Aorta (tissue), 5 donors: ENCODE data around the gene SLC25A12. TPM values are rescaled to one million over a fixed set of nuclear protein-coding genes. Genes with fewer than 3 reads are reported as not detected.
"Not testable (repeated sequence)": the region's sequence is repeated elsewhere in the genome, so short reads cannot be mapped to it uniquely, and the experiment has no call there.

ENCODE experiments used
- ATAC-seq: fragments of 200-7000 bp; cut with Tn5 transposase; one replicate; pipeline ENCODE4 v1.9.1; 2022; ENCODE audit warnings: moderate library complexity; ENCODE audit not compliant: low FRiP score
- DNase-seq, 2 donors: peaks; one replicate each; pipeline ENCODE4 v3.0.0-alpha.2; 2020
- H3K27ac ChIP-seq, 2 donors: one replicate each; pipeline ENCODE4 v1.5.1; 2013; ENCODE audit warnings: low read length in 2 of 2, mild to moderate bottlenecking in 2 of 2, moderate library complexity in 2 of 2, control low read depth in 1 of 2, inconsistent platforms in 1 of 2, low read depth in 1 of 2
- H3K27me3 ChIP-seq, 2 donors: one replicate each; pipeline ENCODE4 v1.6.1; 2013; ENCODE audit warnings: control low read depth in 1 of 2, low read length in 1 of 2, mild to moderate bottlenecking in 1 of 2, moderate library complexity in 1 of 2; ENCODE audit not compliant: insufficient read depth in 2 of 2, control insufficient read depth in 1 of 2
- H3K36me3 ChIP-seq, 2 donors: one replicate each; pipeline ENCODE4 v1.6.1; 2013; ENCODE audit warnings: control low read depth in 1 of 2, low read length in 1 of 2, mild to moderate bottlenecking in 1 of 2; ENCODE audit not compliant: insufficient read depth in 2 of 2, control insufficient read depth in 1 of 2
- H3K4me1 ChIP-seq, 2 donors: one replicate each; pipeline ENCODE4 v1.6.1; 2013; ENCODE audit warnings: low read length in 2 of 2, control low read depth in 1 of 2, mild to moderate bottlenecking in 1 of 2, moderate library complexity in 1 of 2; ENCODE audit not compliant: insufficient read depth in 2 of 2, control insufficient read depth in 1 of 2
- H3K4me3 ChIP-seq, 2 donors: one replicate each; pipeline ENCODE4 v1.5.1; 2013; ENCODE audit warnings: low read length in 2 of 2, control low read depth in 1 of 2, mild to moderate bottlenecking in 1 of 2
- H3K9me3 ChIP-seq: one replicate; pipeline ENCODE4 v1.6.1; 2013; ENCODE audit warnings: mild to moderate bottlenecking, low read length; ENCODE audit not compliant: control insufficient read depth
- WGBS, 2 donors: extraction: QIAGEN DNeasy Blood & Tissue Kit; methylation state at CpG; one replicate each; pipeline ENCODE4 v1.1.7; 2013; 5-methylcytosine and 5-hydroxymethylcytosine counted together
- intact Hi-C, 2 donors: fragments of 100-400 bp; cut with DNase I; formaldehyde crosslinking; loops; one replicate each; pipeline versions ENCODE4 v1.14.2 to v1.15.0; 2022
- polyA plus RNA-seq, 2 donors: library from polyadenylated mRNA; stranded (reverse); fragments of 200-250 nt; gene quantifications; one replicate each; pipeline ENCODE4 v1.2.3, GENCODE V29; 2013
- total RNA-seq, 2 donors: library from RNA; stranded (reverse); fragmentation: NEBNext Ultra II Directional; extraction: Animal tissue kit (Norgen Biotek cat#: 25700); gene quantifications; one replicate each; pipeline ENCODE4 v1.2.1, GENCODE V29; 2021
- donor health status: healthy with polysubstance abuse.
- donor health status: Bipolar disorder and iron deficiency.
- donor health status: DM: no; HTN: no; CAD: no.
- donor health status: DM: no; HTN: no; CAD: no.
- donor health status: DM: yes; HTN: yes; CAD: no.

The SLC25A12 gene
- total and polyA plus RNA-seq, 4 donors, result 10.8 to 34.6 (median 25.9) TPM

DNA sequence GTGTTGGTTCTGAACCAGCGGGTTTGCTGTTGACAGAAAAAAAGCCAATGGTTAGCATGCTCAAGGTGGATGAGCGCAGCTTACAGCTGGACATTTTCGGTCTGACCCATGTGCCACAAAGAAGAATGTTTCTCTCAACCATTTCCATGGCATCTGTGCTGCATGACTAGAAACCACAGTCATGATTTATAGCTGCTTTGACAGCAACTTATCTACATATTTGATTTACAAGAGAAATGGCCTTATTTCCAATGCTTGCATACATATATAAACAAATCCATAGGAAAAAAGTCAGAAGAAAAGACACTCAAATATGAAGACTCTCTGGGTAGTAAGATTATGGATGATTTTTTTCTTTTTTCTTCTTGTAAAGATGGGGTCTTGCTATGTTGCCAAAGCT lies 108.6 kb downstream of the SLC25A12 start:
- DNase-seq (no peak), ATAC-seq (no peak)
- H3K9me3 ChIP-seq, result no peaks in the 10 kb centered on the region
- no peak overlapping the region for H3K27ac ChIP-seq
- H3K4me3 ChIP-seq, result no peak overlapping the region
- H3K27me3 ChIP-seq, result no peaks in the 10 kb centered on the region
- H3K36me3 ChIP-seq, result peaks cover 0 to 12% of the 10 kb centered on the region in 2 donors
- H3K4me1 ChIP-seq, result no peaks in the 10 kb centered on the region
- intact Hi-C loops, result no loop called here
- WGBS, 2 donors, result 79 to 97% methylated on average over 3 of the region's 3 CpGs

DNA sequence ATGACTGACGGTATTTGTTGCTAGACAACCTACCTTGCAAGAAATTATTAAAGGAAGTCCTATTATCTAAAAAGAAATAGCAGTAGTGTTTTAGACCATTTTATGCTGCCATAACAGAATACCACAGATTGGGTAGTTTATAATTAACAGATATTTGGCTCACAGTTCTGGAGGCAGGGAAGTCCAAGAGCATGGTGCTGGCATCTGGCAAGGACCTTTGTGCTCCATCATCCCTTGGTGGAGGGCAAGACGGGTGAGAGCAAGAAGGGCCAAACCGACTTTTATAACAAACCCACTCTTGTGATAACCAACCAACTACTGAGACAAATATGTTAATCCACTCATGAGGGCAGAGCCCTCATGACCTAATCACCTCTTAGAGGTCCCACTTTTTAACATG lies 115.5 kb downstream of the SLC25A12 start:
- intact Hi-C loops, result no loop called here
- no peak for ATAC-seq
- 98 to 99% methylated on average over 3 of the region's 3 CpGs for WGBS, 2 donors

DNA sequence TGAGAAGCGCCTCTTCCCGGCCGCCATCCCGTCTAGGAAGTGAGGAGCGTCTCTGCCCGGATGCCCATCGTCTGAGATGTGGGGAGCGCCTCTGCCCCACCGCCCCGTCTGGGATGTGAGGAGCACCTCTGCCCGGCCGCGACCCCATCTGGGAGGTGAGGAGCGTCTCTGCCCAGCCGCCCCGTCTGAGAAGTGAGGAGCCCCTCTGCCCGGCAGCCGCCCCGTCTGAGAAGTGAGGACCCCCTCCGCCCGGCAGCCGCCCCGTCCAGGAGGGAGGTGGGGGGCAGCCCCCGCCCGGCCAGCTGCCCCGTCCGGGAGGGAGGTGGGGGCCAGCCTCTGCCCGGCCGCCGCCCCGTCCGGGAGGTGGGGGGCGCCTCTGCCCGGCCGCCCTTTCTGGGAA lies 119.5 kb downstream of the SLC25A12 start:
- WGBS, 2 donors, result 98% methylated on average over 20 to 35 of the region's 35 CpGs
- H3K4me1 ChIP-seq, ATAC-seq, H3K36me3 ChIP-seq, DNase-seq, H3K27ac ChIP-seq, intact Hi-C loops, H3K4me3 ChIP-seq, H3K27me3 ChIP-seq, H3K9me3 ChIP-seq: not testable (repeated sequence)

More for the DNA sequence above, 115.5 kb downstream of the SLC25A12 start:
- DNase-seq, result no peak
- H3K9me3 ChIP-seq, result no peaks in the 10 kb centered on the region
- no peaks in the 10 kb centered on the region for H3K4me1 ChIP-seq
- H3K27me3 ChIP-seq, result no peaks in the 10 kb centered on the region
- no peak overlapping the region for H3K27ac ChIP-seq
- H3K4me3 ChIP-seq, result no peak overlapping the region
- no peaks in the 10 kb centered on the region for H3K36me3 ChIP-seq

GRCh38 chr2:171772373-171772772 lies 121.7 kb downstream of the SLC25A12 start:
- 92 to 95% methylated on average over 5 of the region's 5 CpGs for WGBS, 2 donors
- intact Hi-C loops, result no loop called here

DNA sequence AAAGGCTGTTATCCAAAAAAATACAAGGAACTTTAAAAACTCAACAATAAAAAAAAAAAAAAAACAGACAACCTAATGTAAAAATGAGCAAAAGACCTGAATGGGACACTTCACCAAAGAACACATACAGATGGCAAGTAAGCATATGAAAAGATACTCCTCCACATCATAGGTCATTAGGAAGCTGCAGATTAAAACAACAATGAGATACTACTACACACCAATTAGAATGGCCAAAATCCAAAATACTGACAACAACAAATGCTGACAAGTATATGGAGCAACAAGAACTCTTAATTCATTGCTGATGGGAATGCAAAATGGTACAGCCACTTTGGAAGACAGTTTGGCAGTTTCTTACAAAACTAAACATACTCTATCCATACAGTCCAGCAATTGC lies 122.6 kb downstream of the SLC25A12 start:
- H3K9me3 ChIP-seq, result no peaks in the 10 kb centered on the region
- no peaks in the 10 kb centered on the region for H3K4me1 ChIP-seq
- no peak overlapping the region for H3K4me3 ChIP-seq
- DNase-seq (no peak), ATAC-seq (no peak)
- no peaks in the 10 kb centered on the region for H3K27me3 ChIP-seq
- no peaks in the 10 kb centered on the region for H3K36me3 ChIP-seq
- intact Hi-C loops, result no loop called here
- no peak overlapping the region for H3K27ac ChIP-seq

More at GRCh38 chr2:171772373-171772772, 121.7 kb downstream of the SLC25A12 start:
- ATAC-seq (no peak), DNase-seq (no peak)
- no peaks in the 10 kb centered on the region for H3K9me3 ChIP-seq
- no peaks in the 10 kb centered on the region for H3K27me3 ChIP-seq
- H3K4me3 ChIP-seq, result no peak overlapping the region
- no peak overlapping the region for H3K27ac ChIP-seq
- H3K4me1 ChIP-seq, result no peaks in the 10 kb centered on the region
- no peaks in the 10 kb centered on the region for H3K36me3 ChIP-seq

DNA sequence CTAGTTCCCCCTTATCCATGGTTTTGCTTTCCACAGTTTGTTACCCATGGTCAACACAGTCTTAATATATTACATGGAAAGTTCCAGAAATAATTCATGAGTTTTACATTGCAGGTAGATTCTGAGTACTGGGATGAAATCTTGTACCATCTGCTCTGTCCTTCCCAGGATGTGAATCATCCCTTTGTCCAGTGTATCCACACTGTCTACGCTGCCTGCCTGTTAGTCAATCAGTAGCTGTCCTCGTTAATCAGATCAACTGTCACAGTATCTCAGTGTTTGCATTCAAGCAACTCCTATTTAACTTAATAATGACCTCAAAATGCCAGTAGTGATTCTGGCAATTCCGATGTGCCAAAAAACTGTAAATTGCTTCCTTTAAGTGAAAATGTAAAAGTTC lies 130.4 kb downstream of the SLC25A12 start:
- DNase-seq (no peak), ATAC-seq (no peak)
- H3K36me3 ChIP-seq, result peaks cover 2 to 7% of the 10 kb centered on the region in 2 donors
- no peaks in the 10 kb centered on the region for H3K9me3 ChIP-seq
- no peak overlapping the region for H3K27ac ChIP-seq
- H3K27me3 ChIP-seq, result no peaks in the 10 kb centered on the region
- 92 to 96% methylated on average over 3 of the region's 3 CpGs for WGBS, 2 donors
- intact Hi-C loops, result no loop called here
- H3K4me1 ChIP-seq, result no peaks in the 10 kb centered on the region
- no peak overlapping the region for H3K4me3 ChIP-seq

DNA sequence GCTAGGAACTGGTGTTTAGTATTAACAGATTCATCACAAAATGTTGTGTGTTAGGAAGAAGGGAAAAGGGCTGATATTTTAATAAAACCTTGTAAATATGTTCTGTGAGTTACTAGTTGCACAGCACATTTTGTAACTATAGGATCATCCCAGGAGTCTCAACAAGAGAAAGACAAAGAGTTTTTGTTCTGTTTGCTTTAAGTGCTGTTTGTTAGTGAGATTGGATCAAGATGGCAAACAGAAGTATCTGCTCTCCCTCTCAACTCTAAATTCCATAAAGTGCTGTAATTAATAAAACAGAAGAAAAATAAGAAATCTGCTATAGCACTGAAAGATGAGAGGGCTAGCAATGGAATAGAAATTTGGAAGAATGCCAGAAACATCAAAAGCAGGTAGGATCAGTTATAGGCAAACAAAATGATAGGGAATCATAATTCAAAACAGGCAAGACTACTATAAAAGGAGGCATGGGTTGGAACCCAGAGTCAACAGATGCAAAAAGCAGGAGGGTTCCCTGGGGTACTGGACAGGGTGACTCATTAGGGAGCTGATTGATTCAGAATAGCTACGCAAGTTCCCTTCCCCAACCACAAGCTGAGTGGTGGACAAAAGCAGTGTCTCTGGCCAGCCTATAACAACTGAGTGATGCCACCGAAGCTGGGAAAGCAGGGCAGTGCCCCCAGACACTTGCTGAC lies 131.0 kb downstream of the SLC25A12 start:
- Histone ChIP-seq H3K27me3 (no peaks in the 10 kb centered on the region), H3K4me1 (no peaks in the 10 kb centered on the region), H3K9me3 (no peaks in the 10 kb centered on the region), H3K36me3 (peaks cover 2 to 7% of the 10 kb centered on the region in 2 donors), H3K4me3 (no peak overlapping the region), H3K27ac (no peak overlapping the region)
- WGBS, 2 donors, result 93 to 98% methylated on average over 2 of the region's 2 CpGs
- intact Hi-C loops, result no loop called here
- DNase-seq (no peak), ATAC-seq (no peak)

- H3K27ac ChIP-seq, H3K9me3 ChIP-seq, H3K4me1 ChIP-seq, H3K4me3 ChIP-seq, DNase-seq, ATAC-seq, intact Hi-C loops, H3K36me3 ChIP-seq, H3K27me3 ChIP-seq: not testable (repeated sequence)
- 96 to 97% methylated on average over 4 of the region's 4 CpGs for WGBS, 2 donors
These were observed 132.9 kb downstream of the SLC25A12 start for GRCh38 chr2:171761176-171761575.

GRCh38 chr2:171758762-171759161 lies 135.3 kb downstream of the SLC25A12 start:
- intact Hi-C loops, H3K27ac ChIP-seq, H3K9me3 ChIP-seq, H3K4me1 ChIP-seq, H3K27me3 ChIP-seq, H3K4me3 ChIP-seq, DNase-seq, ATAC-seq, H3K36me3 ChIP-seq: not testable (repeated sequence)
- WGBS, 2 donors, result 97 to 98% methylated on average over 1 of the region's 1 CpG
